ENCODE data around the gene ATP8A1. TPM values are rescaled to one million over a fixed set of nuclear protein-coding genes. Genes with fewer than 3 reads are reported as not detected.

The ATP8A1 gene
- polyA plus RNA-seq, 1 donor from 2014 or later = 45.8 TPM

GRCh38 chr4:42453612-42454011 is 203.3 kb downstream of the ATP8A1 start:
- Histone ChIP-seq H2AFZ (ENCODE audit: low read depth, low read length) (no peak overlapping the region), H4K20me1 (ENCODE audit: insufficient read depth) (no peaks in the 10 kb centered on the region), H3K9me2 (ENCODE audit: insufficient read depth, low read length) (no peaks in the 10 kb centered on the region), H3F3A (ENCODE audit: insufficient read depth, low read length, poor library complexity, severe bottlenecking) (no peaks in the 10 kb centered on the region), H3K4me3 (ENCODE audit: low read length) (no peak overlapping the region), H3K79me2 (replicated peaks; ENCODE audit: insufficient read depth, low read length) (no peaks in the 10 kb centered on the region), H3K9me3 (ENCODE audit: low read length) (no peaks in the 10 kb centered on the region), H3K27ac (ENCODE audit: low read length) (no peak overlapping the region), H3K36me3 (ENCODE audit: insufficient read depth, low read length) (no peaks in the 10 kb centered on the region), H3K9ac (ENCODE audit: low read length) (no peak overlapping the region), H3K27me3 (ENCODE audit: insufficient read depth, low read depth, low read length) (no peaks in the 10 kb centered on the region), H3K4me2 (ENCODE audit: low read length) (no peak overlapping the region)
- TF ChIP-seq POLR2AphosphoS5 (IDR thresholded peaks at IDR 0.05) = no peak
- no peak for TF ChIP-seq MXI1 (conservative IDR thresholded peaks at IDR 0.05; ENCODE audit: poor library complexity, severe bottlenecking)
- no peak for TF ChIP-seq RAD21 (conservative IDR thresholded peaks at IDR 0.05)
- TF ChIP-seq, protein P1, sequence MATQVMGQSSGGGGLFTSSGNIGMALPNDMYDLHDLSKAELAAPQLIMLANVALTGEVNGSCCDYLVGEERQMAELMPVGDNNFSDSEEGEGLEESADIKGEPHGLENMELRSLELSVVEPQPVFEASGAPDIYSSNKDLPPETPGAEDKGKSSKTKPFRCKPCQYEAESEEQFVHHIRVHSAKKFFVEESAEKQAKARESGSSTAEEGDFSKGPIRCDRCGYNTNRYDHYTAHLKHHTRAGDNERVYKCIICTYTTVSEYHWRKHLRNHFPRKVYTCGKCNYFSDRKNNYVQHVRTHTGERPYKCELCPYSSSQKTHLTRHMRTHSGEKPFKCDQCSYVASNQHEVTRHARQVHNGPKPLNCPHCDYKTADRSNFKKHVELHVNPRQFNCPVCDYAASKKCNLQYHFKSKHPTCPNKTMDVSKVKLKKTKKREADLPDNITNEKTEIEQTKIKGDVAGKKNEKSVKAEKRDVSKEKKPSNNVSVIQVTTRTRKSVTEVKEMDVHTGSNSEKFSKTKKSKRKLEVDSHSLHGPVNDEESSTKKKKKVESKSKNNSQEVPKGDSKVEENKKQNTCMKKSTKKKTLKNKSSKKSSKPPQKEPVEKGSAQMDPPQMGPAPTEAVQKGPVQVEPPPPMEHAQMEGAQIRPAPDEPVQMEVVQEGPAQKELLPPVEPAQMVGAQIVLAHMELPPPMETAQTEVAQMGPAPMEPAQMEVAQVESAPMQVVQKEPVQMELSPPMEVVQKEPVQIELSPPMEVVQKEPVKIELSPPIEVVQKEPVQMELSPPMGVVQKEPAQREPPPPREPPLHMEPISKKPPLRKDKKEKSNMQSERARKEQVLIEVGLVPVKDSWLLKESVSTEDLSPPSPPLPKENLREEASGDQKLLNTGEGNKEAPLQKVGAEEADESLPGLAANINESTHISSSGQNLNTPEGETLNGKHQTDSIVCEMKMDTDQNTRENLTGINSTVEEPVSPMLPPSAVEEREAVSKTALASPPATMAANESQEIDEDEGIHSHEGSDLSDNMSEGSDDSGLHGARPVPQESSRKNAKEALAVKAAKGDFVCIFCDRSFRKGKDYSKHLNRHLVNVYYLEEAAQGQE (IDR thresholded peaks at IDR 0.05; ENCODE audit: borderline replicate concordance) = no peak
- TF ChIP-seq SMC3 (conservative IDR thresholded peaks at IDR 0.05; ENCODE audit: poor library complexity) = no peak
- TF ChIP-seq CTCF (IDR thresholded peaks at IDR 0.05; ENCODE audit: poor library complexity, severe bottlenecking) = no peak
- TF ChIP-seq EP300 (conservative IDR thresholded peaks at IDR 0.05; ENCODE audit: poor library complexity, severe bottlenecking) = no peak
- no peak for TF ChIP-seq EZH2 (IDR thresholded peaks at IDR 0.05; ENCODE audit: borderline replicate concordance, insufficient read depth, low read length, poor library complexity, severe bottlenecking)
- TF ChIP-seq TAF1 (IDR thresholded peaks at IDR 0.05; ENCODE audit: low read depth) = no peak

DNA sequence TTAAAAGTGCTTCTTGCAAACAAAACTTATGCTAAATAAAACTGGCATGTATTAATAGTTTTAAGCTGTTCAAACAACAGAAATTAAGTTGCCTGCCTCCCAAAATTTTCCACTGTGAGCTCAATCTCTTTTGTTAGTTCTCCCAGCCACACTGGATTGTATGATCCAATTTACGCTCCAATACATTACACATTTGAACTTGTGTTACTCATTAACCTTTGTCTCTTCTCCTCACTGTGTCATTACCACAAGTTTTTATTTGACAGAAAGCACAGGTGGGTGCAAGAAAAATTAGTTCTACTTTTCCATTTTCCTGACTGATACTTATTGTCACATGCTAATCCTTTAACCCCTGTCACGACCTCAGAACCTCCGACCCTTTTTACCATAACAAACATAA is 204.1 kb downstream of the ATP8A1 start:
- H2AFZ ChIP-seq (ENCODE audit: low read depth, low read length) = no peak overlapping the region
- no peak overlapping the region for H3K27ac ChIP-seq (ENCODE audit: low read length)
- no peaks in the 10 kb centered on the region for H3K79me2 ChIP-seq (replicated peaks; ENCODE audit: insufficient read depth, low read length)
- H3F3A ChIP-seq (ENCODE audit: insufficient read depth, low read length, poor library complexity, severe bottlenecking) = no peaks in the 10 kb centered on the region
- H3K36me3 ChIP-seq (ENCODE audit: insufficient read depth, low read length) = no peaks in the 10 kb centered on the region
- H4K20me1 ChIP-seq (ENCODE audit: insufficient read depth) = no peaks in the 10 kb centered on the region
- H3K9me3 ChIP-seq (ENCODE audit: low read length) = no peaks in the 10 kb centered on the region
- no peaks in the 10 kb centered on the region for H3K27me3 ChIP-seq (ENCODE audit: insufficient read depth, low read depth, low read length)
- no peak overlapping the region for H3K4me3 ChIP-seq (ENCODE audit: low read length)
- no peak overlapping the region for H3K9ac ChIP-seq (ENCODE audit: low read length)
- no peak overlapping the region for H3K4me2 ChIP-seq (ENCODE audit: low read length)
- TF ChIP-seq CTCF (IDR thresholded peaks at IDR 0.05; ENCODE audit: poor library complexity, severe bottlenecking) = no peak
- no peaks in the 10 kb centered on the region for H3K9me2 ChIP-seq (ENCODE audit: insufficient read depth, low read length)
